Left ventricle myocardium inferior (tissue), 1 donor: ENCODE measurements around the gene RNF157. TPM values are rescaled to one million over a fixed set of nuclear protein-coding genes. Genes with fewer than 3 reads are reported as not detected.

Experiments
- DNase-seq: peaks from one replicate; pipeline ENCODE4 v3.0.0-alpha.2; 2020
- H3K27ac ChIP-seq: fragments of 200-600 bp; replicated peaks from 2 replicates; pipeline ENCODE4 v1.8.0; 2021
- H3K27me3 ChIP-seq: fragments of 200-600 bp; 2 replicates; pipeline ENCODE4 v1.8.0; 2021; ENCODE audit warnings: low read depth
- H3K36me3 ChIP-seq: fragments of 200-600 bp; 2 replicates; pipeline ENCODE4 v1.8.0; 2021
- H3K4me1 ChIP-seq: fragments of 200-600 bp; 2 replicates; pipeline ENCODE4 v1.8.0; 2021
- H3K4me3 ChIP-seq: fragments of 200-600 bp; 2 replicates; pipeline ENCODE4 v1.8.0; 2021; ENCODE audit warnings: mild to moderate bottlenecking, moderate library complexity
- H3K9me3 ChIP-seq: fragments of 200-600 bp; replicated peaks from 2 replicates; pipeline ENCODE4 v1.8.0; 2021
- CTCF ChIP-seq: fragments of 200-600 bp; IDR thresholded peaks from 2 replicates; pipeline ENCODE4 v1.8.0; 2021; ENCODE audit warnings: antibody characterized with exemption, mild to moderate bottlenecking, borderline replicate concordance
- intact Hi-C: fragments of 100-400 bp; cut with micrococcal nuclease; formaldehyde crosslinking; loops from one replicate; pipeline ENCODE4 v1.11.0; 2022
- total RNA-seq: library from RNA; stranded (reverse); fragmentation: NEBNext Ultra II Directional; extraction: Animal tissue kit (Norgen Biotek cat#: 25700); gene quantifications from one replicate; pipeline ENCODE4 v1.2.1, GENCODE V29; 2021
- donor health status: DM: no; HTN: yes; CAD: no; lungs with severe emphysema.

The RNF157 gene
- total RNA-seq, 1 donor from 2014 or later, result 4.8 TPM

- no peak overlapping the region for H3K27ac ChIP-seq
- H3K27me3 ChIP-seq, result no peaks in the 10 kb centered on the region
- no peak for TF ChIP-seq CTCF
- intact Hi-C loops, result loop anchor here (10.0 kb wide), 1 partner anchor 49 kb away; no protein-coding TSS in a partner anchor
- no peak for DNase-seq
- H3K4me1 ChIP-seq, result no peaks in the 10 kb centered on the region
- no peaks in the 10 kb centered on the region for H3K36me3 ChIP-seq
- no peak overlapping the region for H3K4me3 ChIP-seq
- H3K9me3 ChIP-seq, result no peaks in the 10 kb centered on the region
These were observed 66.3 kb downstream of the RNF157 start for GRCh38 chr17:76174037-76174436.

GRCh38 chr17:76173474-76173873 is 66.8 kb downstream of the RNF157 start:
- Histone ChIP-seq H3K36me3 (no peaks in the 10 kb centered on the region), H3K9me3 (no peaks in the 10 kb centered on the region), H3K4me1 (no peaks in the 10 kb centered on the region), H3K27ac (no peak overlapping the region), H3K4me3 (no peak overlapping the region), H3K27me3 (no peaks in the 10 kb centered on the region)
- intact Hi-C loops, result loop anchor here (10.0 kb wide), 1 partner anchor 49 kb away; no protein-coding TSS in a partner anchor
- no peak for TF ChIP-seq CTCF
- DNase-seq, result no peak

GRCh38 chr17:76171706-76172105 is 68.6 kb downstream of the RNF157 start:
- Histone ChIP-seq H3K36me3 (no peaks in the 10 kb centered on the region), H3K27me3 (no peaks in the 10 kb centered on the region), H3K27ac (no peak overlapping the region), H3K9me3 (no peaks in the 10 kb centered on the region), H3K4me3 (no peak overlapping the region), H3K4me1 (no peaks in the 10 kb centered on the region)
- no peak for DNase-seq
- no peak for TF ChIP-seq CTCF
- intact Hi-C loops, result loop anchor here (10.0 kb wide), 1 partner anchor 47 kb away; no protein-coding TSS in a partner anchor

GRCh38 chr17:76170114-76170513 is 70.2 kb downstream of the RNF157 start:
- no peaks in the 10 kb centered on the region for H3K36me3 ChIP-seq
- H3K9me3 ChIP-seq, result no peaks in the 10 kb centered on the region
- H3K4me1 ChIP-seq, result no peaks in the 10 kb centered on the region
- H3K27ac ChIP-seq, result no peak overlapping the region
- TF ChIP-seq CTCF, result no peak
- intact Hi-C loops, result loop anchor here (10.0 kb wide), 1 partner anchor 45 kb away; no protein-coding TSS in a partner anchor
- DNase-seq, result no peak
- no peak overlapping the region for H3K4me3 ChIP-seq
- no peaks in the 10 kb centered on the region for H3K27me3 ChIP-seq

GRCh38 chr17:76166906-76167305 is 73.4 kb downstream of the RNF157 start:
- DNase-seq, result no peak
- Histone ChIP-seq H3K27me3 (no peaks in the 10 kb centered on the region), H3K27ac (no peak overlapping the region), H3K4me3 (no peak overlapping the region), H3K36me3 (no peaks in the 10 kb centered on the region), H3K9me3 (no peaks in the 10 kb centered on the region), H3K4me1 (no peaks in the 10 kb centered on the region)
- no peak for TF ChIP-seq CTCF
- intact Hi-C loops, result no loop called here
